Neuronal stem cell (in vitro differentiated cells): ENCODE measurements around the gene PEX14.

Source experiments
- DNase-seq: peaks from one replicate; pipeline ENCODE4 v3.0.0-alpha.2; 2013; ENCODE audit warnings: low spot score
- H2AFZ ChIP-seq: one replicate; pipeline ENCODE4 v1.6.1; 2013; ENCODE audit warnings: mild to moderate bottlenecking, low read length, inconsistent platforms
- H2AK5ac ChIP-seq: 2 replicates; pipeline ENCODE4 v1.6.1; 2013; ENCODE audit warnings: low read depth, mild to moderate bottlenecking, inconsistent platforms, low read length, moderate library complexity, mixed read lengths
- H2BK120ac ChIP-seq: 2 replicates; pipeline ENCODE4 v1.6.1; 2013; ENCODE audit warnings: low read depth, mild to moderate bottlenecking, inconsistent platforms, low read length, moderate library complexity, mixed read lengths
- H2BK12ac ChIP-seq: one replicate; pipeline ENCODE4 v1.6.1; 2013; ENCODE audit warnings: low read length, inconsistent platforms
- H2BK15ac ChIP-seq: 2 replicates; pipeline ENCODE4 v1.6.1; 2013; ENCODE audit warnings: mild to moderate bottlenecking, low read length, inconsistent platforms, mixed read lengths
- H2BK5ac ChIP-seq: one replicate; pipeline ENCODE4 v1.6.1; 2013; ENCODE audit warnings: inconsistent platforms, mild to moderate bottlenecking, low read length, moderate library complexity
- H3K14ac ChIP-seq: one replicate; pipeline ENCODE4 v1.6.1; 2013; ENCODE audit warnings: low read length, inconsistent platforms
- H3K18ac ChIP-seq: 2 replicates; pipeline ENCODE4 v1.6.1; 2013; ENCODE audit warnings: low read length, inconsistent platforms
- H3K23ac ChIP-seq: 2 replicates; pipeline ENCODE4 v1.6.1; 2013; ENCODE audit warnings: low read depth, mild to moderate bottlenecking, mixed read lengths, low read length, inconsistent platforms; ENCODE audit not compliant: poor library complexity
- H3K27ac ChIP-seq: replicated peaks from 3 replicates; pipeline ENCODE4 v1.5.1; 2013; ENCODE audit warnings: low read length, inconsistent platforms
- H3K27me3 ChIP-seq, 3 experiments: 2 replicates each; pipeline ENCODE4 v1.6.1; 2013; ENCODE audit warnings: low read length in 3 of 3, mild to moderate bottlenecking in 2 of 3, inconsistent platforms in 1 of 3, low read depth in 1 of 3, mixed read lengths in 1 of 3, moderate library complexity in 1 of 3; ENCODE audit not compliant: control insufficient read depth in 3 of 3, insufficient read depth in 3 of 3
- H3K36me3 ChIP-seq, 2 donors: replicated peaks in 1 of 2; 2 replicates each; pipeline ENCODE4 v1.6.1; 2013; ENCODE audit warnings: low read length in 2 of 2; ENCODE audit not compliant: control insufficient read depth in 2 of 2, insufficient read depth in 2 of 2
- H3K4ac ChIP-seq: 2 replicates; pipeline ENCODE4 v1.6.1; 2013; ENCODE audit warnings: inconsistent platforms, mild to moderate bottlenecking, low read length, moderate library complexity
- H3K4me1 ChIP-seq, 2 donors: 1 replicate in 1 of 2; 2 replicates in 1 of 2; pipeline ENCODE4 v1.6.1; 2013; ENCODE audit warnings: low read length in 2 of 2, low read depth in 1 of 2; ENCODE audit not compliant: control insufficient read depth in 2 of 2, insufficient read depth in 1 of 2
- H3K4me2 ChIP-seq: one replicate; pipeline ENCODE4 v1.6.1; 2013; ENCODE audit warnings: mild to moderate bottlenecking, low read length, inconsistent platforms; ENCODE audit not compliant: insufficient read depth, poor library complexity, severe bottlenecking
- H3K4me3 ChIP-seq, 2 donors: 2 replicates each; pipeline ENCODE4 v1.5.1; 2013; ENCODE audit warnings: low read length in 2 of 2, mild to moderate bottlenecking in 2 of 2, inconsistent platforms in 1 of 2, moderate library complexity in 1 of 2
- H3K79me1 ChIP-seq: one replicate; pipeline ENCODE4 v1.6.1; 2013; ENCODE audit warnings: low read depth, mild to moderate bottlenecking, inconsistent platforms, low read length, moderate library complexity
- H3K9ac ChIP-seq: one replicate; pipeline ENCODE4 v1.6.1; 2013; ENCODE audit warnings: mild to moderate bottlenecking, low read depth, low read length, inconsistent platforms; ENCODE audit not compliant: poor library complexity
- H3K9me3 ChIP-seq, 2 donors: replicated peaks in 1 of 2; 2 replicates each; pipeline versions ENCODE3 to v1.6.1; 2013; ENCODE audit warnings: low read length in 2 of 2, mild to moderate bottlenecking in 2 of 2, inconsistent platforms in 1 of 2, low read depth in 1 of 2, mixed read lengths in 1 of 2, moderate library complexity in 1 of 2; ENCODE audit not compliant: control insufficient read depth in 2 of 2, insufficient read depth in 1 of 2
- H4K8ac ChIP-seq: one replicate; pipeline ENCODE4 v1.6.1; 2013; ENCODE audit warnings: low read depth, mild to moderate bottlenecking, inconsistent platforms, low read length, moderate library complexity
- H4K91ac ChIP-seq: one replicate; pipeline ENCODE4 v1.6.1; 2013; ENCODE audit warnings: low read length, low read depth, mild to moderate bottlenecking, inconsistent platforms; ENCODE audit not compliant: poor library complexity
- WGBS, 2 donors: extraction: QIAGEN DNeasy Blood & Tissue Kit; methylation state at CpG; one replicate each; pipeline ENCODE4 v1.1.7; 2013; ENCODE audit warnings: missing lambda C conversion rate in 2 of 2, mixed read lengths in 1 of 2; ENCODE audit not compliant: insufficient read length in 2 of 2, insufficient replicate concordance in 1 of 2; ENCODE audit errors: extremely low coverage in 2 of 2; 5-methylcytosine and 5-hydroxymethylcytosine counted together

The PEX14 gene

DNA sequence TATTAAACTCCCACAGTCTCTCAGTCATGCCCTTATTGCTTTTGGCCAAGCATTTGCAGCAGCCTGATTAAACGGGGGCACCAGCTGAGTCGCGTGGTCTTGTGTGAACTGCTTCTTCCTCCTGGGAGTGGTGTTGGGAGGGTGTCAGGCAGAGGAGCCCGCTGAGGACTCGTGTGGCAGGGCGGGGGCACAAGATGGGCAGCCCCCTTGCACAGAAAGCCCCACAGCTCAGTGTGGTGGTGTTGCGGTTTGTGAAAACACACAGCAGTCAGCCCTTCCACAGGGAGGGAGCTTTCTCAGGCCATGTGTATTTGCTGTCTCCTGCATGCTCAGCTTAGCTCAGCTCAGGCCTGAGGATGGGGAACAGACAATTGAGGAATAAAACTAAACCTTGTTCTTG is 22.4 kb downstream of the PEX14 start:
- DNase-seq, result no peak

DNA sequence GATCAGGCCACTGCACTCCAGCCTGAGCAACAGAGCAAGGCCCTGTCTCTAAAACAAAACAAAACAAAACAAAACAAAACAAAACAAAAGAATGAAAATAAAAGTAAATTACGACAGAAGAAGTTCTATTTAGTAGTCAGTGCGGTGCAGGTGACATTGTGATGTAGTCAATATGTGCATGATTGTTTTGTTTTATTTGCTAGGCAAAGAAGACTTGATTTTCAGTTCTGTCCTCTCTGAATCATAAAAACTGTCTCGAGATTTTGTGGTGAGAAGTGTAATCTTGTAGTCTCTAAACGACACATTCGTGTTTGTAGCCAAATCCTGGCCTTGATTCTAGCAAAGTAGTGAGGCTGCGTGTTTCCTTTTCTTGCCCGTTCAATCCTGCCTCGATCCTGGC is 23.5 kb downstream of the PEX14 start:
- no peak overlapping the region for H3K18ac ChIP-seq
- no peak overlapping the region for H2BK15ac ChIP-seq
- no peaks in the 10 kb centered on the region for H3K27me3 ChIP-seq
- H3K36me3 ChIP-seq, result peaks cover 5 to 12% of the 10 kb centered on the region in 2 donors
- no peak overlapping the region for H2AK5ac ChIP-seq
- H3K4me1 ChIP-seq, result peaks cover 11% of the 10 kb centered on the region in 2 donors
- no peak overlapping the region for H2BK120ac ChIP-seq
- WGBS, 2 donors, result no CpG with 5 or more reads among the region's 8 CpGs
- H3K79me1 ChIP-seq, result peaks cover 2% of the 10 kb centered on the region
- no peak overlapping the region for H4K8ac ChIP-seq
- no peak overlapping the region for H3K14ac ChIP-seq
- no peak overlapping the region for H3K9ac ChIP-seq
- no peak for DNase-seq
- H2AFZ ChIP-seq, result no peak overlapping the region
- H3K27ac ChIP-seq, result no peak overlapping the region
- no peaks in the 10 kb centered on the region for H3K9me3 ChIP-seq
- no peak overlapping the region for H3K23ac ChIP-seq
- no peak overlapping the region for H4K91ac ChIP-seq
- no peak overlapping the region for H3K4ac ChIP-seq
- no peak overlapping the region for H3K4me2 ChIP-seq
- no peak overlapping the region for H3K4me3 ChIP-seq
- no peak overlapping the region for H2BK12ac ChIP-seq
- no peak overlapping the region for H2BK5ac ChIP-seq

More for the DNA sequence above, 22.4 kb downstream of the PEX14 start:
- Histone ChIP-seq H3K36me3 (peaks cover 5 to 12% of the 10 kb centered on the region in 2 donors), H4K8ac (no peak overlapping the region), H2BK5ac (no peak overlapping the region), H3K4me3 (no peak overlapping the region), H3K79me1 (peaks cover 4% of the 10 kb centered on the region), H2BK15ac (no peak overlapping the region), H3K9ac (no peak overlapping the region), H2AK5ac (no peak overlapping the region), H3K18ac (peak overlapping the region; percentile 40), H3K14ac (no peak overlapping the region), H3K4ac (no peak overlapping the region), H3K4me2 (no peak overlapping the region), H2BK12ac (no peak overlapping the region), H3K27ac (no peak overlapping the region), H4K91ac (no peak overlapping the region), H3K27me3 (no peaks in the 10 kb centered on the region), H3K4me1 (peaks cover 12 to 16% of the 10 kb centered on the region in 2 donors), H2AFZ (no peak overlapping the region), H3K23ac (no peak overlapping the region), H3K9me3 (no peaks in the 10 kb centered on the region), H2BK120ac (no peak overlapping the region)
- WGBS, 2 donors, result no CpG with 5 or more reads among the region's 7 CpGs

DNA sequence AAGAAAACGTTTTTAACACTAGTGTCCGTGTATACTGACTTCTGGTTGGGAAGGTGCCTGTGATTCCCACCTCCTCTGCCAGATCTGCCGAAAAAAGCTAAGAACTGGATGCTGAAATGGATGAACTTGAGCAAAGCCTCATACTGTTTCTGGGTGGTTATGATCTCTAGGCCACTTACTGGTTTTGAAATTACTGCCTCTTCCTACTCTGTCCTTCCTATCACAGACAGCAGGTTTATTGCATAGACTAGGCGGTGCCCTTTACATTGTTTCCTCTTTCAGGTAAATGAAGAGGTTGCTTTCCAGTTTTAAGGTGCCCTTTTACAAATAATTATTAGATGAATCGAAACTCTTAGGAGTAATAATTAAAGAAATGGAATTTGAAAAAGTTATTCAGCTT is 27.5 kb downstream of the PEX14 start:
- no peak overlapping the region for H4K8ac ChIP-seq
- no peak overlapping the region for H2BK12ac ChIP-seq
- H3K36me3 ChIP-seq, result peaks cover 0 to 3% of the 10 kb centered on the region in 2 donors
- no peak overlapping the region for H3K27ac ChIP-seq
- DNase-seq, result no peak
- peaks cover 2% of the 10 kb centered on the region for H3K79me1 ChIP-seq
- H3K4me2 ChIP-seq, result no peak overlapping the region
- H3K9ac ChIP-seq, result no peak overlapping the region
- H2BK120ac ChIP-seq, result no peak overlapping the region
- no peak overlapping the region for H2BK5ac ChIP-seq
- H3K18ac ChIP-seq, result no peak overlapping the region
- no peak overlapping the region for H2AFZ ChIP-seq
- WGBS, 2 donors, result no CpG with 5 or more reads among the region's 5 CpGs
- no peak overlapping the region for H3K23ac ChIP-seq
- no peak overlapping the region for H3K4ac ChIP-seq
- H2AK5ac ChIP-seq, result no peak overlapping the region
- H3K4me3 ChIP-seq, result no peak overlapping the region
- H3K4me1 ChIP-seq, result peaks cover 5 to 6% of the 10 kb centered on the region in 2 donors
- no peak overlapping the region for H3K14ac ChIP-seq
- no peaks in the 10 kb centered on the region for H3K9me3 ChIP-seq
- H4K91ac ChIP-seq, result no peak overlapping the region
- no peaks in the 10 kb centered on the region for H3K27me3 ChIP-seq
- no peak overlapping the region for H2BK15ac ChIP-seq

DNA sequence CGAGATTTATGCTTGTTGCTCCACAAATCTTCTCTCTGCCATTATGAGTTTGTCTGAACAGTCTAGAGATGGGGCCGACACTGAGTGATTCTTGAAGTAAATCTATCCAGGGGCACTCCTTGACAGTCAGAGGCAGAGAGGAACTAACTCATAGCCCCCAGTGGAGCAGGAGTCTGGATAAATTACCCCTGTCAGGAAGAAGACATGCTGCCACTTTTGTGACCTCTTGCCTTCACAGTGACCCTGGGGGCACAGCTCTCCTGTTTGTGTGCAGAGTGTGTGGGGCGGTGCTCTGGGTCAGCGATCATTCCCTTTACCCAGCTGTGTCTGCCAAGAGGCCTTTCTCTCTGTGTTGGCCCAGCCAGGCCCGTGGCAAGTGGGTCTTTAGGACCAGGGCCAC is 29.5 kb downstream of the PEX14 start:
- H3K27ac ChIP-seq, result no peak overlapping the region
- WGBS, 2 donors, result no CpG with 5 or more reads among the region's 5 CpGs
- H3K79me1 ChIP-seq, result peaks cover 2% of the 10 kb centered on the region
- DNase-seq, result no peak
- H2BK5ac ChIP-seq, result no peak overlapping the region
- H3K18ac ChIP-seq, result no peak overlapping the region
- H3K27me3 ChIP-seq, result no peaks in the 10 kb centered on the region
- H3K4me1 ChIP-seq, result peaks cover 8 to 9% of the 10 kb centered on the region in 2 donors
- no peak overlapping the region for H3K14ac ChIP-seq
- H3K4me2 ChIP-seq, result no peak overlapping the region
- H3K4me3 ChIP-seq, result no peak overlapping the region
- H3K36me3 ChIP-seq, result peaks cover 0 to 2% of the 10 kb centered on the region in 2 donors
- H2BK12ac ChIP-seq, result no peak overlapping the region
- no peak overlapping the region for H3K9ac ChIP-seq
- H2AFZ ChIP-seq, result no peak overlapping the region
- no peak overlapping the region for H4K91ac ChIP-seq
- no peak overlapping the region for H2BK15ac ChIP-seq
- no peak overlapping the region for H3K4ac ChIP-seq
- no peak overlapping the region for H2BK120ac ChIP-seq
- no peak overlapping the region for H4K8ac ChIP-seq
- H2AK5ac ChIP-seq, result no peak overlapping the region
- no peaks in the 10 kb centered on the region for H3K9me3 ChIP-seq
- no peak overlapping the region for H3K23ac ChIP-seq
